Adrenal gland (tissue), 12 donors: ENCODE measurements around the gene NBPF3. TPM values are rescaled to one million over a fixed set of nuclear protein-coding genes. Genes with fewer than 3 reads are reported as not detected.

Experiments
- DNase-seq, 7 donors: peaks; one replicate each; pipeline ENCODE4 v3.0.0-alpha.2; 2019 to 2020
- H3K27ac ChIP-seq, 5 donors: fragments of 200-600 bp; sonication (generic) in 4 of 5; 1 replicate in 3 of 5; 2 replicates in 2 of 5; pipeline versions ENCODE4 v1.5.1 to v1.8.0; 2016 to 2020; ENCODE audit warnings: mild to moderate bottlenecking in 1 of 5
- H3K27me3 ChIP-seq: fragments of 200-600 bp; 2 replicates; pipeline ENCODE4 v1.8.0; 2021
- H3K36me3 ChIP-seq, 2 donors: fragments of 200-600 bp; replicated peaks in 1 of 2; 1 replicate in 1 of 2; 2 replicates in 1 of 2; pipeline versions ENCODE4 v1.5.1 to v1.8.0; 2018 to 2022
- H3K4me1 ChIP-seq, 2 donors: fragments of 200-600 bp; replicated peaks in 1 of 2; 1 replicate in 1 of 2; 2 replicates in 1 of 2; pipeline versions ENCODE4 v1.5.1 to v1.8.0; 2018 to 2021
- H3K4me3 ChIP-seq, 4 donors: fragments of 200-600 bp; sonication (generic) in 3 of 4; one replicate each; pipeline ENCODE4 v1.5.1; 2016 to 2018
- H3K9me3 ChIP-seq, 3 donors: fragments of 200-600 bp; sonication (generic) in 1 of 3; replicated peaks in 1 of 3; 1 replicate in 2 of 3; 2 replicates in 1 of 3; pipeline versions ENCODE4 v1.5.1 to v1.8.0; 2016 to 2021
- POLR2A ChIP-seq, 2 donors: fragments of 450-650 bp; IDR thresholded peaks; one replicate each; pipeline ENCODE4 v1.6.1; 2017; ENCODE audit warnings: antibody characterized with exemption in 2 of 2, mild to moderate bottlenecking in 2 of 2, moderate library complexity in 1 of 2
- WGBS, 4 donors: extraction: QIAGEN DNeasy Blood & Tissue Kit in 2 of 4; methylation state at CpG; one replicate each; pipeline versions ENCODE4 v1.1.5 to v1.1.7; 2013 to 2017; 5-methylcytosine and 5-hydroxymethylcytosine counted together
- intact Hi-C, 2 donors: fragments of 100-400 bp; cut with DNase I; formaldehyde crosslinking; loops; one replicate each; pipeline versions ENCODE4 v1.14.1 to v1.15.0; 2022 to 2023
- polyA plus RNA-seq, 3 donors: library from polyadenylated mRNA; stranded (reverse); fragments of 200-250 nt in 2 of 3; fragments of 350-450 nt in 1 of 3; fragmentation: Illumina TruSeq in 1 of 3; extraction: RNeasy Lipid Tissue Mini Kit (QIAGEN cat#74804) in 1 of 3; gene quantifications; one replicate each; pipeline ENCODE4 v1.2.3, GENCODE V29; 2013 to 2014
- total RNA-seq, 9 donors: library from RNA; depleted of rRNA in 4 of 9; stranded (reverse); fragments of >200 nt in 4 of 9; fragments of 120-200 nt in 1 of 9; fragmentation: NEBNext Ultra II Directional in 1 of 9; extraction: Animal tissue kit (Norgen Biotek cat#: 25700) in 1 of 9; gene quantifications; one replicate each; pipeline versions ENCODE4 v1.1.0 to v1.2.4, GENCODE V29; 2013 to 2023
- TF ChIP-seq, protein P1 (sequence below), 6 experiments: fragments of 450-650 bp in 4 of 6; fragments of 200-600 bp in 2 of 6; sonication (generic) in 1 of 6; IDR thresholded peaks; 1 replicate in 5 of 6; 2 replicates in 1 of 6; pipeline versions ENCODE4 v1.5.1 to v1.8.0; 2016 to 2021; ENCODE audit warnings: antibody characterized with exemption in 6 of 6, mild to moderate bottlenecking in 2 of 6, moderate library complexity in 1 of 6
- donor health status: healthy with polysubstance abuse.
- donor health status: Bipolar disorder and iron deficiency.
- donor health status: DM: yes; HTN: yes; CAD: no.
- donor health status: DM: no; HTN: no; CAD: no.
- donor health status: DM: no; HTN: no; CAD: no.
- donor health status: DM: yes; HTN: yes; CAD: no.

Gene NBPF3
- total and polyA plus RNA-seq, 12 donors = 1.3 to 18.0 (median 12.5) TPM

DNA sequence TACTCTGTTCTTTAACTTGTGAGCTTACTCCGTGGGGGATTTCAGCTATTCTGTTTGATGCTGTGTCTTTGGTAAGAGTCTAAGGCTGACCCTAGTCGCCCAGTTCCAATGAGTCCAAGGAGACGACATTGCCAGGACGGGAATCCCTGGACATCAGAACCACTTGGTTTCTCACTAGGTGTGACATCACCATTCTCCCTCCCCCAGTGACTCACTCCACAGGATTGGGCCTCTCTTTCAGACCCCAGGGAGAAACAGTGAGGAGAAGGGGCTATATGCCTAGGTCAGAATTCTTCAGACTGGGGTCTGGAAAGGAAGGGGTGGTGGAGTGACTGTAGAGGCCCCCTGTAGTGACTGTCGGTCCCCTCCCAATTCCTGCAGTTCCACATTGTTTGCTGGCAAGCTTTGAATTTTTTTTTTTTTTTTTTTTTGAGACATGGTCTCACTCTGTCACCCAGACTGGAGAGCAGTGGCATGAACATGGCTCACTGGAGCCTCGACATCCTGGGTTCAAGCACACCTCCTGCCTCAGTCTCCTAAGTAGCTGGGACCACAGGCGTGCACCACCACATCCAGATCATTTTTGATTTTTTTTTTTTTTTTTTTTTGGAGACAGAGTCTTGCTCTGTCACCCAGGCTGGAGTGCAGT, 90.6 kb downstream of the NBPF3 start:
- no peak for DNase-seq
- intact Hi-C loops = no loop called here

DNA sequence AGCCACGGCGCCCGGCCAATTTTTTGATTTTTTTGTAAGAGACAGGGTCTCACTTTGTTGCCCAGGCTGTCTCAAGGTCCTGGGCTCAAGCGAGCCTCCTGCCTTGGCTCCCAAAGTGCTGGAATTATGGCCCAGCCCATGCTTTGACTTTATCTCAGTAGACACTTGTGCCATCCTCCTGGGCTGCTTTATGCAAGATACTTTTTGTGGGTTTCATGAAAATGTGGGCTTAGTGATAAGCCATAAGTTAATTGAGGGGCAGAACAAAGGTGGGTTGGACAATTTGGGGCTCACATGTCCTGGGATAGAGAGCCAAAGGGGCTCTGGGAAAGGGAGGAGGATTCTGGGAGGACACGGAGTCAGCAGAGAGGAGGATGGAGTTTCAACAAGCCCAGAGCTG, 91.3 kb downstream of the NBPF3 start:
- Histone ChIP-seq H3K9me3 (no peaks in the 10 kb centered on the region), H3K27ac (no peak overlapping the region), H3K36me3 (no peaks in the 10 kb centered on the region), H3K4me3 (no peak overlapping the region), H3K27me3 (no peaks in the 10 kb centered on the region), H3K4me1 (peaks cover 10 to 23% of the 10 kb centered on the region in 2 donors)
- 93 to 100% (median 95%) methylated on average over 5 of the region's 5 CpGs for WGBS, 4 donors
- DNase-seq = no peak
- TF ChIP-seq POLR2A (IDR thresholded peaks at IDR 0.05) = no peak
- TF ChIP-seq, protein P1, sequence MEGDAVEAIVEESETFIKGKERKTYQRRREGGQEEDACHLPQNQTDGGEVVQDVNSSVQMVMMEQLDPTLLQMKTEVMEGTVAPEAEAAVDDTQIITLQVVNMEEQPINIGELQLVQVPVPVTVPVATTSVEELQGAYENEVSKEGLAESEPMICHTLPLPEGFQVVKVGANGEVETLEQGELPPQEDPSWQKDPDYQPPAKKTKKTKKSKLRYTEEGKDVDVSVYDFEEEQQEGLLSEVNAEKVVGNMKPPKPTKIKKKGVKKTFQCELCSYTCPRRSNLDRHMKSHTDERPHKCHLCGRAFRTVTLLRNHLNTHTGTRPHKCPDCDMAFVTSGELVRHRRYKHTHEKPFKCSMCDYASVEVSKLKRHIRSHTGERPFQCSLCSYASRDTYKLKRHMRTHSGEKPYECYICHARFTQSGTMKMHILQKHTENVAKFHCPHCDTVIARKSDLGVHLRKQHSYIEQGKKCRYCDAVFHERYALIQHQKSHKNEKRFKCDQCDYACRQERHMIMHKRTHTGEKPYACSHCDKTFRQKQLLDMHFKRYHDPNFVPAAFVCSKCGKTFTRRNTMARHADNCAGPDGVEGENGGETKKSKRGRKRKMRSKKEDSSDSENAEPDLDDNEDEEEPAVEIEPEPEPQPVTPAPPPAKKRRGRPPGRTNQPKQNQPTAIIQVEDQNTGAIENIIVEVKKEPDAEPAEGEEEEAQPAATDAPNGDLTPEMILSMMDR (IDR thresholded peaks at IDR 0.05) = no peak
- intact Hi-C loops = no loop called here

More for the DNA sequence above, 90.6 kb downstream of the NBPF3 start:
- 71 to 85% (median 78%) methylated on average over 7 of the region's 7 CpGs for WGBS, 4 donors
- Histone ChIP-seq H3K36me3 (no peaks in the 10 kb centered on the region), H3K4me3 (no peak overlapping the region), H3K9me3 (no peaks in the 10 kb centered on the region), H3K4me1 (peaks cover 5 to 17% of the 10 kb centered on the region in 2 donors), H3K27ac (no peak overlapping the region), H3K27me3 (no peaks in the 10 kb centered on the region)
- TF ChIP-seq, protein P1 (IDR thresholded peaks at IDR 0.05) = no peak
- no peak for TF ChIP-seq POLR2A (IDR thresholded peaks at IDR 0.05)

DNA sequence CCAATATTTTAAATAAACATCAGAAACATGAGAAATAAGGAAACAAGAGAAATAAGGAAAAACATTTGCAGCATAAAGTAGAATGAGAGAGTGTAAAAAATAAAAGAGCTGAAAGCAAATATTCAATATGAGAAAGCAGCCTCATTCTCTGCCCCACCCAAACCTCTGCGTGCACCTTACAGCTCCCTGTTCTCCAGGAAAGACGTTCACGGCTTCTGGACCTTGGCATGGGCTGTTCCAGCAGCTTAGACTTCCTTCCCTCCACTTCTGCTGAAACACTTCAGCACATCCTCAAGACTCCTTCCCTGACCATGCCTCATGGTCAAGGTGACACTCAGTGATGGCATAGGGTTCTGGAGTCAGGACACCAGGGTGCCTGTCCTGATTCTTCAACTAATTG, 92.6 kb downstream of the NBPF3 start:
- Histone ChIP-seq H3K27ac (no peak overlapping the region), H3K9me3 (no peaks in the 10 kb centered on the region), H3K4me1 (peaks cover 15 to 31% of the 10 kb centered on the region in 2 donors), H3K36me3 (no peaks in the 10 kb centered on the region), H3K27me3 (no peaks in the 10 kb centered on the region), H3K4me3 (no peak overlapping the region)
- no peak for DNase-seq
- intact Hi-C loops = no loop called here
- no peak for TF ChIP-seq POLR2A (IDR thresholded peaks at IDR 0.05)
- TF ChIP-seq, protein P1 (IDR thresholded peaks at IDR 0.05) = no peak
- 83 to 88% (median 86%) methylated on average over 3 of the region's 3 CpGs for WGBS, 4 donors

DNA sequence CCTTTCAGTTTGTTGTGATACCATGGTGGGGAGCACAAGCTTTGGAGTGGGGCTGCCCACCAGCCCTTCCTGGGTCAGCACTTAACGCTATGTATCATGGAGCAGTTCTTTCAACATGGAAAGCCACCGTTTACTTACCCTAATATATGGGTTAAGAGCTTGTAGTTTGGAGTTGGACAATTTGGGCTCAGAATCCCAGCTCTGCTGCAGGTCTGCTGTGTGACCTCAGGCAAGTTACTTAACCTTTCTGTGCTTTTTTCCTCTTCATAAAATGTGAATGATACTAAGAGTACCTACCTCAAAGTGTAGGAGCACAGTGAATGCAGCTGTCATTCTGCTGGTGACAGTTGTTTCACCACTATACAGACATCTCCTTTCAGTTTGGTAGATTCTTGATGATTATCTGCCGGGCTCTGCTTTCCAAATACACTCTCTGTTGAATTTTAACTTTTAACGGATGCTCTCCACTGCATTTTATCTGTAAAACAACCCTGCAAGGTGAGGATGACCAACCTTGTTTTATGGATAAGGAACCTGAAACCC, 93.1 kb downstream of the NBPF3 start:
- intact Hi-C loops = no loop called here

More for the DNA sequence above, 93.1 kb downstream of the NBPF3 start:
- no peaks in the 10 kb centered on the region for H3K27me3 ChIP-seq
- TF ChIP-seq, protein P1 (IDR thresholded peaks at IDR 0.05) = no peak
- no peak for TF ChIP-seq POLR2A (IDR thresholded peaks at IDR 0.05)
- H3K4me1 ChIP-seq = peaks cover 21 to 37% of the 10 kb centered on the region in 2 donors
- no peak overlapping the region for H3K4me3 ChIP-seq
- DNase-seq = no peak
- no peaks in the 10 kb centered on the region for H3K36me3 ChIP-seq
- H3K27ac ChIP-seq = no peak overlapping the region
- no peaks in the 10 kb centered on the region for H3K9me3 ChIP-seq
- 79 to 92% (median 91%) methylated on average over 4 of the region's 4 CpGs for WGBS, 4 donors
